ENCODE data around the gene ZNF791. TPM values are rescaled to one million over a fixed set of nuclear protein-coding genes. Genes with fewer than 3 reads are reported as not detected.
"Not testable (repeated sequence)": the region's sequence is repeated elsewhere in the genome, so short reads cannot be mapped to it uniquely, and the experiment has no call there.

Gene ZNF791
- total RNA-seq, 2 experiments from 2014 or later = 26.6 to 29.4 TPM

GRCh38 chr19:12603714-12604113 is 7.0 kb upstream of the ZNF791 start:
- ChIA-PET POLR2A (interaction anchor here (0.6 to 1.0 kb wide), 2 partner anchors 10 to 63 kb away, joined by 3 read pairs; partner anchors contain the start of genes MAN2B1 and WDR83), CTCF (interaction anchor here (0.9 to 2.1 kb wide), 5 partner anchors 10 to 73 kb away, joined by 3 to 9 read pairs (median 4); no protein-coding TSS in a partner anchor)
- ATAC-seq = peak; percentile 91
- Mint-ChIP-seq H3K27me3 (ENCODE audit: low read depth) (no peaks in the 10 kb centered on the region), H3K36me3 (ENCODE audit: low read depth) (peaks cover 47% of the 10 kb centered on the region), H3K27ac (peak overlapping the region; percentile 25), H3K4me1 (ENCODE audit: low read depth) (peaks cover 19% of the 10 kb centered on the region), H3K9me3 (ENCODE audit: insufficient read depth) (no peaks in the 10 kb centered on the region), H3K4me3 (no peak overlapping the region)
- DNase-seq = peak; percentile 78

GRCh38 chr19:12606796-12607195 is 3.9 kb upstream of the ZNF791 start:
- no peaks in the 10 kb centered on the region for H3K27me3 Mint-ChIP-seq (ENCODE audit: low read depth)
- peaks cover 44% of the 10 kb centered on the region for H3K36me3 Mint-ChIP-seq (ENCODE audit: low read depth)
- CTCF ChIA-PET = no interaction called here
- no peak overlapping the region for H3K27ac Mint-ChIP-seq
- H3K4me1 Mint-ChIP-seq (ENCODE audit: low read depth) = peaks cover 30% of the 10 kb centered on the region
- DNase-seq (no peak), ATAC-seq (no peak)
- H3K9me3 Mint-ChIP-seq (ENCODE audit: insufficient read depth) = no peaks in the 10 kb centered on the region
- no peak overlapping the region for H3K4me3 Mint-ChIP-seq
- POLR2A ChIA-PET = no interaction called here

GRCh38 chr19:12607631-12608030 is 3.1 kb upstream of the ZNF791 start:
- ChIA-PET CTCF (interaction anchor here (0.9 kb wide), 1 partner anchor 43 kb away, joined by 3 read pairs; no protein-coding TSS in a partner anchor), POLR2A (no interaction called here)
- ATAC-seq = no peak
- H3K9me3 Mint-ChIP-seq (ENCODE audit: insufficient read depth) = no peaks in the 10 kb centered on the region
- DNase-seq = no peak
- H3K27ac Mint-ChIP-seq = no peak overlapping the region
- peaks cover 38% of the 10 kb centered on the region for H3K36me3 Mint-ChIP-seq (ENCODE audit: low read depth)
- H3K27me3 Mint-ChIP-seq (ENCODE audit: low read depth) = no peaks in the 10 kb centered on the region
- H3K4me3 Mint-ChIP-seq = no peak overlapping the region
- peaks cover 33% of the 10 kb centered on the region for H3K4me1 Mint-ChIP-seq (ENCODE audit: low read depth)

GRCh38 chr19:12611361-12611699 is 610 bp downstream of the ZNF791 start:
- no peak for ATAC-seq
- POLR2A ChIA-PET = interaction anchor here (0.6 to 2.0 kb wide), 4 partner anchors 29 to 624 kb away, joined by 3 to 7 read pairs (median 4); partner anchors contain the start of gene ZNF563
- no peaks in the 10 kb centered on the region for H3K9me3 Mint-ChIP-seq (ENCODE audit: insufficient read depth)
- DNase-seq = no peak
- H3K27me3 Mint-ChIP-seq (ENCODE audit: low read depth) = no peaks in the 10 kb centered on the region
- CTCF ChIA-PET = interaction anchor here (0.6 to 1.5 kb wide), 5 partner anchors 29 to 314 kb away, joined by 3 to 8 read pairs (median 4); partner anchors contain the start of gene RTBDN
- H3K4me1 Mint-ChIP-seq (ENCODE audit: low read depth) = peaks cover 40% of the 10 kb centered on the region
- H3K27ac Mint-ChIP-seq = peak overlapping the region; percentile 99
- H3K4me3 Mint-ChIP-seq = peak overlapping the region; percentile 100
- peaks cover 47% of the 10 kb centered on the region for H3K36me3 Mint-ChIP-seq (ENCODE audit: low read depth)

- Mint-ChIP-seq H3K27me3 (ENCODE audit: low read depth) (no peaks in the 10 kb centered on the region), H3K27ac (no peak overlapping the region), H3K36me3 (ENCODE audit: low read depth) (peaks cover 60% of the 10 kb centered on the region), H3K9me3 (ENCODE audit: insufficient read depth) (no peaks in the 10 kb centered on the region), H3K4me3 (no peak overlapping the region), H3K4me1 (ENCODE audit: low read depth) (peaks cover 29% of the 10 kb centered on the region)
- ChIA-PET POLR2A (no interaction called here), CTCF (no interaction called here)
- ATAC-seq (no peak), DNase-seq (no peak)
Measured at GRCh38 chr19:12617646-12618045, 6.9 kb downstream of the ZNF791 start.

GRCh38 chr19:12621253-12622024 is 10.7 kb downstream of the ZNF791 start:
- ATAC-seq; POLR2A ChIA-PET; H3K27ac Mint-ChIP-seq; CTCF ChIA-PET; H3K4me3 Mint-ChIP-seq; H3K27me3 Mint-ChIP-seq (ENCODE audit: low read depth); DNase-seq; H3K4me1 Mint-ChIP-seq (ENCODE audit: low read depth); H3K9me3 Mint-ChIP-seq (ENCODE audit: insufficient read depth): not testable (repeated sequence)
- H3K36me3 Mint-ChIP-seq (ENCODE audit: low read depth) = peaks cover 60% of the 10 kb centered on the region

- Mint-ChIP-seq H3K4me1 (ENCODE audit: low read depth) (no peaks in the 10 kb centered on the region), H3K36me3 (ENCODE audit: low read depth) (peaks cover 67% of the 10 kb centered on the region), H3K27me3 (ENCODE audit: low read depth) (no peaks in the 10 kb centered on the region), H3K9me3 (ENCODE audit: insufficient read depth) (peaks cover 13% of the 10 kb centered on the region), H3K27ac (no peak overlapping the region), H3K4me3 (no peak overlapping the region)
- DNase-seq (no peak), ATAC-seq (no peak)
- ChIA-PET CTCF (interaction anchor here (1.6 kb wide), 1 partner anchor 16 kb away, joined by 5 read pairs; no protein-coding TSS in a partner anchor), POLR2A (interaction anchor here (0.9 kb wide), 1 partner anchor 10 kb away, joined by 3 read pairs; no protein-coding TSS in a partner anchor)
Measured at GRCh38 chr19:12623361-12624031, 12.8 kb downstream of the ZNF791 start.

- peaks cover 22% of the 10 kb centered on the region for H3K9me3 Mint-ChIP-seq (ENCODE audit: insufficient read depth)
Measured at GRCh38 chr19:12626958-12627357, 16.2 kb downstream of the ZNF791 start.

GRCh38 chr19:12628040-12629022 is 17.6 kb downstream of the ZNF791 start:
- CTCF ChIA-PET = interaction anchor here (2.1 kb wide), 1 partner anchor 12 kb away, joined by 9 read pairs; no protein-coding TSS in a partner anchor
- H3K36me3 Mint-ChIP-seq (ENCODE audit: low read depth) = peaks cover 80% of the 10 kb centered on the region

More at GRCh38 chr19:12626958-12627357, 16.2 kb downstream of the ZNF791 start:
- no peak overlapping the region for H3K4me3 Mint-ChIP-seq
- DNase-seq (no peak), ATAC-seq (no peak)
- H3K4me1 Mint-ChIP-seq (ENCODE audit: low read depth) = no peaks in the 10 kb centered on the region
- CTCF ChIA-PET = interaction anchor here (2.1 kb wide), 1 partner anchor 13 kb away, joined by 9 read pairs; no protein-coding TSS in a partner anchor
- H3K27me3 Mint-ChIP-seq (ENCODE audit: low read depth) = no peaks in the 10 kb centered on the region
- peaks cover 80% of the 10 kb centered on the region for H3K36me3 Mint-ChIP-seq (ENCODE audit: low read depth)
- H3K27ac Mint-ChIP-seq = no peak overlapping the region
- POLR2A ChIA-PET = interaction anchor here (0.7 to 1.7 kb wide), 2 partner anchors 10 to 13 kb away, joined by 3 to 6 read pairs; no protein-coding TSS in a partner anchor

GRCh38 chr19:12629215-12629614 is 18.5 kb downstream of the ZNF791 start:
- Mint-ChIP-seq H3K4me1 (ENCODE audit: low read depth) (no peaks in the 10 kb centered on the region), H3K9me3 (ENCODE audit: insufficient read depth) (peaks cover 22% of the 10 kb centered on the region), H3K4me3 (no peak overlapping the region), H3K36me3 (ENCODE audit: low read depth) (peaks cover 84% of the 10 kb centered on the region), H3K27me3 (ENCODE audit: low read depth) (no peaks in the 10 kb centered on the region), H3K27ac (no peak overlapping the region)
- ChIA-PET POLR2A (no interaction called here), CTCF (no interaction called here)
- no peak for DNase-seq
- ATAC-seq = no peak

More at GRCh38 chr19:12628040-12629022, 17.6 kb downstream of the ZNF791 start:
- no peak overlapping the region for H3K27ac Mint-ChIP-seq
- H3K4me1 Mint-ChIP-seq (ENCODE audit: low read depth) = no peaks in the 10 kb centered on the region
- ATAC-seq (no peak), DNase-seq (no peak)
- peaks cover 22% of the 10 kb centered on the region for H3K9me3 Mint-ChIP-seq (ENCODE audit: insufficient read depth)
- no peaks in the 10 kb centered on the region for H3K27me3 Mint-ChIP-seq (ENCODE audit: low read depth)
- no peak overlapping the region for H3K4me3 Mint-ChIP-seq
- POLR2A ChIA-PET = interaction anchor here (1.7 kb wide), 1 partner anchor 14 kb away, joined by 6 read pairs; no protein-coding TSS in a partner anchor

GRCh38 chr19:12636631-12637030 is 25.9 kb downstream of the ZNF791 start:
- POLR2A ChIA-PET = no interaction called here
- no peak for DNase-seq

More at GRCh38 chr19:12636631-12637030, 25.9 kb downstream of the ZNF791 start:
- H3K27me3 Mint-ChIP-seq (ENCODE audit: low read depth) = no peaks in the 10 kb centered on the region
- peaks cover 35% of the 10 kb centered on the region for H3K36me3 Mint-ChIP-seq (ENCODE audit: low read depth)
- H3K27ac Mint-ChIP-seq = no peak overlapping the region
- peaks cover 19% of the 10 kb centered on the region for H3K4me1 Mint-ChIP-seq (ENCODE audit: low read depth)
- H3K4me3 Mint-ChIP-seq = no peak overlapping the region
- CTCF ChIA-PET = no interaction called here
- no peaks in the 10 kb centered on the region for H3K9me3 Mint-ChIP-seq (ENCODE audit: insufficient read depth)
- no peak for ATAC-seq
